HG02840 (cell line): ENCODE data around the gene RAP1GAP2.
"Not testable (repeated sequence)": the region's sequence is repeated elsewhere in the genome, so short reads cannot be mapped to it uniquely, and the experiment has no call there.

Experiments used
- ATAC-seq: cut with Tn5 transposase; IDR thresholded peaks from one replicate; pipeline ENCODE4 v1.9.1; 2021; ENCODE audit warnings: mild to moderate bottlenecking, moderate library complexity, moderate number of reproducible peaks; ENCODE audit not compliant: unreplicated experiment, low FRiP score

RAP1GAP2 gene

DNA sequence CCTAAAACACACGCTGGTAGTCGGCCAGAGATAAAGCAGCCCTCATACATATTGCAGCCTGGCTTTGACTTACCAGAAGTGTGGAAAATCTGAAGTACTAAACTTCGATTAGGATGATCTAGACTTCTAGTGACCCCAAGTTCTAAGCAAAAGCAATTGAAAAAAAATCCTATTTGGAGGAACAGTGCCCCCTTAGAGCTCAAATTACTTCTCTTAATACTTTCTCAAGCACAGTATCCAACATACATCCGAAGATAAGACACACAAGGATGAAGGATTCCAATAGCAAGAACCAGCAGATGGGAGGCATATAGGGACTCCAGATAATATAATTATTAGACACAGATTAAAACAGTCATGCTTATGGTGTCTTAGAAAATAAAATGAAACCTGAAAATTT is 277.6 kb downstream of the RAP1GAP2 start:
- not testable (repeated sequence) for ATAC-seq
